ENCODE results near the gene SMIM29. TPM values are rescaled to one million over a fixed set of nuclear protein-coding genes. Genes with fewer than 3 reads are reported as not detected.

SMIM29 gene
- total RNA-seq, 1 experiment from 2014 or later = 5.4 TPM

DNA sequence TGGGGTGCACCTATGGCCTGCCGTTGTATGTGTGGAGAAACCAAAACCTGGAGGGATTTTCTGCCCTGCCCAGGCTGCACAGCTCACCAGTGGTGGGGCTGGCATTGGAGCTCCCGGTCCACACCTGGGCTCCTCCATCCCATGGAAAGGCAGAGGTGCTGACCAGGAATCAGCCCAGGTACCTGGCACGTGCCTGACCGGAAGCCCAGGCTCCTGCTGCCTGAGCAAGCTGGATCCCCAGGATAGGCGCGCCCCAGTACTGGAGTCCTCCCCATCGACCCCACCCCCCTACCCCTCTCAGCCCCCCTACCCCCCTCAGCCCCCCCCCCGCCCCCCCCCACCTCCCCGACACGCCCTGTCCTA, 52.0 kb downstream of the SMIM29 start:
- no peaks in the 10 kb centered on the region for H3K23me2 ChIP-seq (ENCODE audit: insufficient read length, low read depth, low read length, poor library complexity, severe bottlenecking)
- H2BK12ac ChIP-seq (ENCODE audit: insufficient read length, low read depth, low read length) = no peak overlapping the region
- H3K9me3 ChIP-seq (ENCODE audit: control insufficient read depth, low read depth, low read length) = no peaks in the 10 kb centered on the region
- DNase-seq = no peak
- no peak overlapping the region for H2AFZ ChIP-seq (ENCODE audit: low read length)
- Mint-ChIP-seq H3K4me3 (no peak overlapping the region), H3K27me3 (ENCODE audit: low read depth) (peaks cover 14% of the 10 kb centered on the region), H3K27ac (peak overlapping the region in 1 of 3 experiments; percentile 65; a peak in 1 of 7 replicates), H3K36me3 (ENCODE audit: insufficient read depth in 1 of 3, low read depth in 3 of 3) (peaks cover 0 to 7% (median 2%) of the 10 kb centered on the region in 3 experiments; a peak in 2 of 7 replicates), H3K4me1 (peaks cover 22 to 24% of the 10 kb centered on the region in 2 experiments), H3K9me3 (peaks cover 0 to 10% of the 10 kb centered on the region in 2 experiments; a peak in 2 of 5 replicates)
- H2BK120ac ChIP-seq (ENCODE audit: low read depth, low read length, poor library complexity, severe bottlenecking) = no peak overlapping the region
- no peak overlapping the region for H3K14ac ChIP-seq (ENCODE audit: insufficient read depth, low read length)
- no peaks in the 10 kb centered on the region for H3K79me1 ChIP-seq (ENCODE audit: insufficient read depth, low read depth, low read length, poor library complexity, severe bottlenecking)
- no peaks in the 10 kb centered on the region for H3K27me3 ChIP-seq (ENCODE audit: insufficient read depth, low read length)
- H2AK5ac ChIP-seq (ENCODE audit: insufficient read length, low read length) = no peak overlapping the region
- H3K4ac ChIP-seq (ENCODE audit: low read depth, low read length) = no peak overlapping the region
- no peak overlapping the region for H2BK20ac ChIP-seq (ENCODE audit: low read depth, low read length, poor library complexity, severe bottlenecking)
- H4K91ac ChIP-seq (ENCODE audit: insufficient read length, low read depth, low read length) = no peak overlapping the region
- H3K4me2 ChIP-seq (ENCODE audit: insufficient read depth, insufficient read length, low read length) = peak overlapping the region; percentile 7
- H2BK5ac ChIP-seq (ENCODE audit: insufficient read length, low read length) = no peak overlapping the region
- H4K5ac ChIP-seq (ENCODE audit: insufficient read length, low read depth, low read length) = no peak overlapping the region
- no peaks in the 10 kb centered on the region for H4K20me1 ChIP-seq (ENCODE audit: control insufficient read depth, insufficient read depth, insufficient read length)
- no peak overlapping the region for H3K9ac ChIP-seq (ENCODE audit: extremely low read depth, insufficient read length, low read length)
- H3K4me1 ChIP-seq (ENCODE audit: insufficient read depth, low read length) = peaks cover 3% of the 10 kb centered on the region; the same call in 1 of the 2 replicates
- H3T11ph ChIP-seq (ENCODE audit: low read length) = no peak overlapping the region
- no peak overlapping the region for H3K18ac ChIP-seq (ENCODE audit: insufficient read length, low read depth, low read length)
- H3K56ac ChIP-seq (ENCODE audit: insufficient read length, low read depth, low read length) = no peak overlapping the region
- no peaks in the 10 kb centered on the region for H3K79me2 ChIP-seq (ENCODE audit: insufficient read depth, low read length)
- H2BK15ac ChIP-seq (ENCODE audit: low read depth, low read length) = no peak overlapping the region
- no peak overlapping the region for H3K23ac ChIP-seq (ENCODE audit: insufficient read length, low read depth, low read length)
- no peak for TF ChIP-seq CTCF (conservative IDR thresholded peaks at IDR 0.05)
- WGBS (ENCODE audit: extremely low coverage, insufficient read length, low lambda C conversion rate) = no CpG with 5 or more reads among the region's 10 CpGs
- no peak overlapping the region for H3K27ac ChIP-seq (ENCODE audit: insufficient read length, low read depth, low read length)
- H4K8ac ChIP-seq (replicated peaks; ENCODE audit: insufficient read length, low read depth, low read length) = no peak overlapping the region

Small RNAs within 50 kb of the gene (microRNA-seq; reads per million reads assigned to microRNA genes)
- gene MIR6835 (ENCODE audit: borderline microRNAs expressed) = not detected

Other genes with a start within 250 kb of the SMIM29 start
- gene GRM4, start 102.9 kb downstream of the SMIM29 start, total RNA-seq (2021) = 5.3 and 5.6 TPM in 2 replicates
- gene HMGA1, start 12.1 kb downstream of the SMIM29 start, total RNA-seq (2021) = 2,116 and 2,191 TPM in 2 replicates
- gene NUDT3, start 143.7 kb upstream of the SMIM29 start, total RNA-seq (2021) = 22.7 and 23.6 TPM in 2 replicates
- 2,330 and 2,392 TPM in 2 replicates for gene RPS10, start 177.1 kb upstream of the SMIM29 start, total RNA-seq (2021)
- gene PACSIN1, start 217.1 kb upstream of the SMIM29 start, total RNA-seq (2021) = 7.0 and 7.6 TPM in 2 replicates